A673 (cell line): ENCODE measurements around the gene CENATAC. TPM values are rescaled to one million over a fixed set of nuclear protein-coding genes. Genes with fewer than 3 reads are reported as not detected.

Experiments
- BruUV-seq: library from RNA; stranded (reverse); fragments of 400-500 nt; replicated peaks from 2 replicates; lab custom pipeline; 2021; lab: Mats Ljungman, UMichigan
- CTCF ChIA-PET: fragments of 300-600 bp; sonication (Branson Sonifier 250); formaldehyde crosslinking; loops from one replicate; lab custom pipeline; 2022; ENCODE audit warnings: antibody characterized with exemption; lab: Charles Lee
- POLR2A ChIA-PET: fragments of 300-600 bp; sonication (Branson Sonifier 250); formaldehyde crosslinking; loops from one replicate; lab custom pipeline; 2022; ENCODE audit warnings: antibody characterized with exemption; ENCODE audit not compliant: low non-redundant PET; lab: Charles Lee
- DNase-seq: peaks from one replicate; pipeline ENCODE4 v3.0.0-alpha.2; 2015; ENCODE audit warnings: low spot score
- H3K27ac ChIP-seq: fragments of 200-600 bp; sonication (generic); 2 replicates; pipeline ENCODE4 v1.5.1; 2016; ENCODE audit warnings: mixed run types, low read depth, mild to moderate bottlenecking, mixed read lengths, antibody characterized with exemption, low read length; ENCODE audit not compliant: poor library complexity, severe bottlenecking
- H3K27me3 ChIP-seq: fragments of 200-600 bp; sonication (generic); replicated peaks from 2 replicates; pipeline ENCODE4 v1.6.1; 2017; ENCODE audit warnings: mixed run types, low read depth, mild to moderate bottlenecking, mixed read lengths, antibody characterized with exemption, low read length; ENCODE audit not compliant: insufficient read depth, poor library complexity
- H3K36me3 ChIP-seq: fragments of 200-600 bp; sonication (generic); 2 replicates; pipeline ENCODE4 v1.6.1; 2016; ENCODE audit warnings: mixed run types, mild to moderate bottlenecking, mixed read lengths, antibody characterized with exemption, low read length; ENCODE audit not compliant: insufficient read depth, poor library complexity, severe bottlenecking
- H3K4me1 ChIP-seq: fragments of 200-600 bp; sonication (generic); 2 replicates; pipeline ENCODE4 v1.6.1; 2017; ENCODE audit warnings: mixed run types, mild to moderate bottlenecking, mixed read lengths, antibody characterized with exemption, low read length; ENCODE audit not compliant: insufficient read depth, poor library complexity, severe bottlenecking
- H3K4me3 ChIP-seq: fragments of 200-600 bp; sonication (generic); 2 replicates; pipeline ENCODE4 v1.5.1; 2016; ENCODE audit warnings: low read depth, mixed run types, mild to moderate bottlenecking, mixed read lengths, low read length; ENCODE audit not compliant: poor library complexity, severe bottlenecking
- H3K9me3 ChIP-seq: fragments of 200-600 bp; sonication (generic); 2 replicates; pipeline ENCODE4 v1.6.1; 2016; ENCODE audit warnings: mixed run types, low read depth, mild to moderate bottlenecking, mixed read lengths, antibody characterized with exemption, low read length; ENCODE audit not compliant: poor library complexity, severe bottlenecking
- EZH2 ChIP-seq: fragments of 200-600 bp; sonication (generic); IDR thresholded peaks from 2 replicates; pipeline ENCODE4 v1.6.1; 2017; ENCODE audit warnings: borderline replicate concordance, low read depth, mild to moderate bottlenecking, mixed read lengths, antibody characterized with exemption, low read length; ENCODE audit not compliant: poor library complexity, severe bottlenecking
- intact Hi-C: fragments of 100-400 bp; cut with micrococcal nuclease; formaldehyde crosslinking; loops from one replicate; pipeline ENCODE4 v1.10.0; 2022; ENCODE audit not compliant: unreplicated experiment
- total RNA-seq: library from RNA; stranded (reverse); gene quantifications from 2 replicates; pipeline ENCODE4 v1.2.3, GENCODE V29; 2021
- TF ChIP-seq, protein P1 (sequence below): fragments of 300-800, 200-600 bp; sonication (generic); conservative IDR thresholded peaks from 2 replicates; pipeline ENCODE4 v1.5.1; 2017; ENCODE audit warnings: low read depth, mild to moderate bottlenecking, antibody characterized with exemption, low read length, moderate library complexity, mixed read lengths

Gene CENATAC
- total RNA-seq, 1 experiment from 2014 or later: 57.4 TPM

DNA sequence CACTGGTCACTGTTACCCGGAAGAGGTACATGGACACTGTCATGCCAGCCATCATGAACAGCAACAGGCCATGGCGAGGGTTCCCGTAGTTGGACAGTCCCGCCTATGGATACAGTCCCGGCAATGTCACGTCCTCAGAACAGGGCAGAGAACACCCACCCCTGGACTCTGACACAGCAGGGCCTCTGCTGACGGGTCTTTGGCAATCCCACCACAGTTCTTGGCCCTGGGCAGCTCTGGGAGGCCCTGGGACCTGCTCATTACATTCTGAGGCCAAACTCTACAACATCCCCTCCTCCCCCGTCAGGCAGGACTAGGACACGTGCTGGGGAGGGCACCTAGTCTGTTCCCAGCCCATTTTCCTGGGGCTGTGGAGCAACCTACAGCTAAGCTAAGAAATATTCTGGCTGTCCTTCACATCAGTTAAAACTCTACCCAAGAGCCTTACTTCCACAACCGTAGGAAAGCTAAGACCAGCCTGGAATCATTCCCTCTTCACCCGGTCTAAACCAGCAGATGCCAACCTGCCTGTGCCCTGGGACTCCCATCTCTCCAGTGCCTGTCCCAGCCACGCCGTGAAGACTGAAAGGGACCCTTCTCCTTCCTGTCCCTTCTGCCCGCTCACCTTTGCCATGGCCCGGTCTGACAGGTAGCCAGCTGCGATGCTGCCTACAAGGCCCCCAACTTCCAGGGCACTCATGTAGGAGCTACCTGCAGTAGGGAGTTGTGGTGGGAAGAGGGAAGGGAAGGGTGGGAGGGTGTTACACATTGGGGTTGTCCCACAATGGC, 28.2 kb downstream of the CENATAC start:
- ChIA-PET POLR2A (no interaction called here), CTCF (no interaction called here)
- intact Hi-C loops: no loop called here
- no peak overlapping the region for H3K4me3 ChIP-seq
- peaks cover 13% of the 10 kb centered on the region for H3K4me1 ChIP-seq
- DNase-seq: no peak
- no peaks in the 10 kb centered on the region for H3K27me3 ChIP-seq
- TF ChIP-seq EZH2: no peak
- TF ChIP-seq, protein P1, sequence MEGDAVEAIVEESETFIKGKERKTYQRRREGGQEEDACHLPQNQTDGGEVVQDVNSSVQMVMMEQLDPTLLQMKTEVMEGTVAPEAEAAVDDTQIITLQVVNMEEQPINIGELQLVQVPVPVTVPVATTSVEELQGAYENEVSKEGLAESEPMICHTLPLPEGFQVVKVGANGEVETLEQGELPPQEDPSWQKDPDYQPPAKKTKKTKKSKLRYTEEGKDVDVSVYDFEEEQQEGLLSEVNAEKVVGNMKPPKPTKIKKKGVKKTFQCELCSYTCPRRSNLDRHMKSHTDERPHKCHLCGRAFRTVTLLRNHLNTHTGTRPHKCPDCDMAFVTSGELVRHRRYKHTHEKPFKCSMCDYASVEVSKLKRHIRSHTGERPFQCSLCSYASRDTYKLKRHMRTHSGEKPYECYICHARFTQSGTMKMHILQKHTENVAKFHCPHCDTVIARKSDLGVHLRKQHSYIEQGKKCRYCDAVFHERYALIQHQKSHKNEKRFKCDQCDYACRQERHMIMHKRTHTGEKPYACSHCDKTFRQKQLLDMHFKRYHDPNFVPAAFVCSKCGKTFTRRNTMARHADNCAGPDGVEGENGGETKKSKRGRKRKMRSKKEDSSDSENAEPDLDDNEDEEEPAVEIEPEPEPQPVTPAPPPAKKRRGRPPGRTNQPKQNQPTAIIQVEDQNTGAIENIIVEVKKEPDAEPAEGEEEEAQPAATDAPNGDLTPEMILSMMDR: no peak
- peaks cover 68% of the 10 kb centered on the region for H3K36me3 ChIP-seq
- no TSS peak for BruUV-seq
- no peaks in the 10 kb centered on the region for H3K9me3 ChIP-seq
- H3K27ac ChIP-seq: no peak overlapping the region

DNA sequence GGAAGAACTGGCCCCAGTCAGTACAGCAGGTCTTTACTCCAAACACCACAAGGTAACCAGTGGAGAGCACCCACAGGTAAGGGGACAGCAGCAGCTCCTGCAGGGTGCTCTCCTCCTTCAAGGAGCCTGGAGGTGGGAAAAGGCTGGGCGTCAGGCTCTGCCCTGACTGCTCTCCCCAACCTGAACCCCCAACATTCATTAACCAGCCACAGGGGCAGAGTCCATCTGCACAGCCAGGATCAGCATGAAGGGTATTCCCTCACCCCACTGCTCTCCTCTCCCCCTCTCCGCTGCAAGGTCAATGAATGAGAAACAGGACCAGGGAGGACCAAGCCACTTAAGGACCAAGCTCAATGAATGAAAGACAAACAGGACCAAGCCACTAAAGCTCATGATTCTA, 29.0 kb downstream of the CENATAC start:
- H3K4me3 ChIP-seq: no peak overlapping the region
- no peak for DNase-seq
- intact Hi-C loops: no loop called here
- no peaks in the 10 kb centered on the region for H3K9me3 ChIP-seq
- H3K27ac ChIP-seq: no peak overlapping the region
- CTCF ChIA-PET: no interaction called here
- H3K4me1 ChIP-seq: peaks cover 13% of the 10 kb centered on the region
- no peaks in the 10 kb centered on the region for H3K27me3 ChIP-seq
- POLR2A ChIA-PET: no interaction called here
- no peak for TF ChIP-seq EZH2
- TF ChIP-seq, protein P1: no peak
- BruUV-seq: no TSS peak
- peaks cover 60% of the 10 kb centered on the region for H3K36me3 ChIP-seq

DNA sequence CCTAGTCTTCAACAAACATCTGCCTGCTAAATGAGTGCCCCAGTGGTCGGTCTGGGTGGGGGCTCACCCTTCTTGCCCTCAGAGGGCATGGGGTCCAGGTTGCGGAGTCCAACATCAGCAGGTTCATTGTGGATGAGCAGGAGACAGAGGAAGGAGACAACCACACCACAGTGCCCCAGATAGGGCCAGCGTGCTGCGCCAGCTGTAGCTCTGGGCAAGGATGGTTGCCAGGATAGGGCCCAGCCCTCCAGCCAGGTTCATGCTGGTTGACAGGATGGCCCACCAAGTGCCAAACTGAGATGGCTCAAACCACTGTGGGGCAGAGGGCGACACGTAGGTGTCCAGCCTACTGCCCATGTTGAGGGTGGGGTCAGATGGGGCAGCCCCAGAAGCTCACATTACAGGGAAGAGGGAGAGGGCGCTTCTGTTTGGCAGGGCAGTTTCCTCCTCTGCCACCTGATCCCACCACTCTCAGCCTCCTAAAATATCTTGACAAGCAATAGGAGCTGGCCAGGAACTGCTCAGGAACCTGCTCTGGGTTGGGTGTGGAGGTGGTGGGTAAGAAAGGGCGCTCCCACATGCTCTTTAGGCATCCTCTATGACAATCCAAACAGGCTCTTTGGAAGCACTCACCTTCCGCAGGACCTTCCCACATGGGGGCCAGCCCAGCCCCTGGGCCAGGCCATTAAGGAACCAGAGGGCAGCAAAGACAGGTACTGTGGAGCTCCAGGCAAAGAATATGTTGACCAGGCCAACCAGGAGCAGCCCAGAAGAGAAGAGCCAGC, 29.8 kb downstream of the CENATAC start:
- DNase-seq: no peak
- POLR2A ChIA-PET: no interaction called here
- H3K36me3 ChIP-seq: peaks cover 54% of the 10 kb centered on the region
- no peak overlapping the region for H3K27ac ChIP-seq
- intact Hi-C loops: no loop called here
- H3K9me3 ChIP-seq: no peaks in the 10 kb centered on the region
- no TSS peak for BruUV-seq
- H3K4me3 ChIP-seq: no peak overlapping the region
- TF ChIP-seq EZH2: no peak
- peaks cover 13% of the 10 kb centered on the region for H3K4me1 ChIP-seq
- CTCF ChIA-PET: no interaction called here
- H3K27me3 ChIP-seq: no peaks in the 10 kb centered on the region
